GM12873 (cell line): Measurements from ENCODE around the gene NPM3.

Experiments
- CTCF ChIP-seq: IDR thresholded peaks from 2 replicates; pipeline ENCODE4 v1.5.1; 2012; ENCODE audit warnings: low read depth, mild to moderate bottlenecking, moderate library complexity, low read length, control low read depth; ENCODE audit not compliant: insufficient read depth; ENCODE audit errors: missing control alignments

Gene NPM3

GRCh38 chr10:101759309-101760247 lies 23.7 kb downstream of the NPM3 start:
- no peak for TF ChIP-seq CTCF

- no peak for TF ChIP-seq CTCF
Observed at GRCh38 chr10:101758858-101759257, 24.4 kb downstream of the NPM3 start.

- TF ChIP-seq CTCF = no peak
Observed at GRCh38 chr10:101752241-101752640, 31.0 kb downstream of the NPM3 start.

GRCh38 chr10:101749047-101750016 lies 33.9 kb downstream of the NPM3 start:
- TF ChIP-seq CTCF = no peak

GRCh38 chr10:101748496-101748895 lies 34.8 kb downstream of the NPM3 start:
- TF ChIP-seq CTCF = no peak

- TF ChIP-seq CTCF = no peak
Observed at GRCh38 chr10:101745074-101745696, 38.1 kb downstream of the NPM3 start.

GRCh38 chr10:101744267-101744666 lies 39.0 kb downstream of the NPM3 start:
- TF ChIP-seq CTCF = no peak
